Endothelial cell of umbilical vein (primary cell): ENCODE results near the gene TPST1. TPM values are rescaled to one million over a fixed set of nuclear protein-coding genes. Genes with fewer than 3 reads are reported as not detected.

ENCODE experiments used
- BruUV-seq: library from RNA; stranded (reverse); fragments of 400-500 nt; replicated peaks from 2 replicates; lab custom pipeline; 2021; lab: Mats Ljungman, UMichigan
- CTCF ChIA-PET: fragments of 300-600, 350-600 bp; sonication (Branson Sonifier 250); formaldehyde crosslinking; loops from one replicate; lab custom pipeline; 2021; ENCODE audit warnings: antibody characterized with exemption, inconsistent platforms; lab: Charles Lee
- POLR2A ChIA-PET: fragments of 300-600, 350-600 bp; sonication (Branson Sonifier 250); formaldehyde crosslinking; loops from one replicate; lab custom pipeline; 2021; ENCODE audit warnings: antibody characterized with exemption, inconsistent platforms; lab: Charles Lee
- DNase-seq: peaks from one replicate; pipeline ENCODE4 v3.0.0-alpha.2; 2011; ENCODE audit warnings: low read depth, low spot score
- FAIRE-seq: peaks from 2 replicates; lab custom pipeline; 2011; peaks lifted over from hg19 to GRCh38; lab: Jason Lieb, UNC
- H2AFZ ChIP-seq: 2 replicates; pipeline ENCODE4 v1.6.0; 2012; ENCODE audit warnings: low read depth, low read length, control low read depth, inconsistent platforms
- H3K27ac ChIP-seq: 2 replicates; pipeline ENCODE4 v1.5.1; 2011; ENCODE audit warnings: low read depth, mild to moderate bottlenecking, control low read depth, low read length, moderate library complexity; ENCODE audit not compliant: insufficient read depth
- H3K27me3 ChIP-seq, 2 experiments: 2 replicates each; pipeline versions ENCODE4 v1.6.0 to v1.6.1; 2011; ENCODE audit warnings: low read length in 2 of 2, mixed read lengths in 1 of 2; ENCODE audit not compliant: control insufficient read depth in 2 of 2, insufficient read depth in 2 of 2
- H3K36me3 ChIP-seq, 2 experiments: 2 replicates in 1 of 2; 3 replicates in 1 of 2; pipeline ENCODE4 v1.5.1; 2011; ENCODE audit warnings: low read length in 2 of 2, mild to moderate bottlenecking in 1 of 2, moderate library complexity in 1 of 2; ENCODE audit not compliant: control insufficient read depth in 2 of 2, insufficient read depth in 2 of 2; ENCODE audit errors: extremely low read depth in 1 of 2
- H3K4me1 ChIP-seq: 3 replicates; pipeline ENCODE4 v1.5.1; 2011; ENCODE audit warnings: mild to moderate bottlenecking, low read length; ENCODE audit not compliant: control insufficient read depth, insufficient read depth; ENCODE audit errors: extremely low read depth
- H3K4me2 ChIP-seq: 2 replicates; pipeline ENCODE4 v1.6.1; 2011; ENCODE audit warnings: low read length, control low read depth, mixed read lengths; ENCODE audit not compliant: insufficient read depth
- H3K4me3 ChIP-seq, 3 experiments: fragments of 200-600 bp in 1 of 3; sonication (generic), shearing (Covaris generic) in 1 of 3; replicated peaks in 1 of 3; 2 replicates each; pipeline ENCODE4 v1.5.1; 2011 to 2016; ENCODE audit warnings: control low read depth in 3 of 3, low read length in 3 of 3, mild to moderate bottlenecking in 2 of 3, inconsistent platforms in 1 of 3, low read depth in 1 of 3, moderate library complexity in 1 of 3; ENCODE audit not compliant: insufficient read depth in 1 of 3
- H3K79me2 ChIP-seq: 2 replicates; pipeline ENCODE4 v1.6.0; 2012; ENCODE audit warnings: low read length, inconsistent platforms; ENCODE audit not compliant: control insufficient read depth, insufficient read depth
- H3K9ac ChIP-seq: replicated peaks from 2 replicates; pipeline ENCODE3; 2011; ENCODE audit warnings: low read length, control low read depth; ENCODE audit not compliant: insufficient read depth; ENCODE audit errors: extremely low read depth
- H3K9me1 ChIP-seq: replicated peaks from 3 replicates; pipeline ENCODE4 v1.6.0; 2011; ENCODE audit warnings: mild to moderate bottlenecking, low read length; ENCODE audit not compliant: control insufficient read depth, insufficient read depth; ENCODE audit errors: extremely low read depth
- H3K9me3 ChIP-seq: replicated peaks from 2 replicates; pipeline ENCODE4 v1.5.1; 2012; ENCODE audit warnings: low read length, inconsistent platforms; ENCODE audit not compliant: control insufficient read depth, insufficient read depth
- H4K20me1 ChIP-seq: replicated peaks from 2 replicates; pipeline ENCODE3; 2011; ENCODE audit warnings: mild to moderate bottlenecking, low read length; ENCODE audit not compliant: control insufficient read depth, insufficient read depth; ENCODE audit errors: extremely low read depth
- CTCF ChIP-seq, 2 donors: IDR thresholded peaks; 1 replicate in 1 of 2; 2 replicates in 1 of 2; pipeline ENCODE4 v1.5.1; 2011; ENCODE audit warnings: low read length in 2 of 2, mild to moderate bottlenecking in 2 of 2, moderate library complexity in 2 of 2, control low read depth in 1 of 2, inconsistent platforms in 1 of 2, low read depth in 1 of 2; ENCODE audit not compliant: insufficient read depth in 1 of 2; ENCODE audit errors: extremely low read depth in 1 of 2
- EZH2 ChIP-seq: IDR thresholded peaks from 2 replicates; pipeline ENCODE4 v1.6.1; 2012; ENCODE audit warnings: borderline replicate concordance, low read depth, mild to moderate bottlenecking, moderate library complexity, low read length, inconsistent platforms; ENCODE audit not compliant: severe bottlenecking
- FOS ChIP-seq: IDR thresholded peaks from 2 replicates; pipeline ENCODE4 v1.6.1; 2011; ENCODE audit warnings: mild to moderate bottlenecking, low read length, moderate library complexity, borderline replicate concordance; ENCODE audit not compliant: insufficient read depth
- GATA2 ChIP-seq: IDR thresholded peaks from 2 replicates; pipeline ENCODE4 v1.7.0; 2011; ENCODE audit warnings: low read depth, mild to moderate bottlenecking, moderate library complexity, mixed read lengths, low read length; ENCODE audit not compliant: insufficient read length, insufficient read depth
- JUN ChIP-seq: IDR thresholded peaks from 2 replicates; pipeline ENCODE4 v1.6.1; 2011; ENCODE audit warnings: borderline replicate concordance, low read depth; ENCODE audit not compliant: insufficient read length, insufficient read depth
- MAX ChIP-seq: IDR thresholded peaks from 2 replicates; pipeline ENCODE4 v1.6.1; 2011; ENCODE audit not compliant: insufficient read depth, insufficient read length
- MYC ChIP-seq: IDR thresholded peaks from one replicate; pipeline ENCODE4 v1.6.1; 2011; ENCODE audit warnings: mild to moderate bottlenecking, low read depth, low read length
- POLR2A ChIP-seq: IDR thresholded peaks from 2 replicates; pipeline ENCODE4 v1.6.1; 2012; ENCODE audit warnings: low read depth, mild to moderate bottlenecking, control low read depth, low read length
- POLR2AphosphoS5 ChIP-seq: IDR thresholded peaks from 2 replicates; pipeline ENCODE4 v1.6.1; 2012; ENCODE audit warnings: low read depth, mild to moderate bottlenecking, control low read depth, low read length, moderate library complexity; ENCODE audit not compliant: insufficient read depth
- dilution Hi-C: fragments of 300-500 bp; cut with MboI; formaldehyde crosslinking; loops from one replicate; pipeline ENCODE4 v1.15.0; 2019; ENCODE audit warnings: low sequenced_read_pairs; ENCODE audit not compliant: extremely low pct_ligation_motif_present
- intact Hi-C: fragments of 100-400 bp; cut with micrococcal nuclease; formaldehyde crosslinking; loops from one replicate; pipeline ENCODE4 v1.10.0; 2022
- polyA plus RNA-seq, 4 experiments: library from polyadenylated mRNA; depleted of rRNA in 3 of 4; stranded (reverse) in 3 of 4; unstranded in 1 of 4; fragments of >200 nt; gene quantifications; 2 replicates each; pipeline versions ENCODE4 v1.2.1 to v1.2.3, GENCODE V29; 2011 to 2012; ENCODE audit warnings: missing spikeins in 1 of 4
- total RNA-seq: library from RNA; stranded (reverse); gene quantifications from 2 replicates; pipeline ENCODE4 v1.2.3, GENCODE V29; 2021

Gene TPST1
- total and polyA plus RNA-seq, 2 donors (not counting 3 experiments of a cell fraction or from before 2014, with no cell fraction given), result 18.7 to 21.0 TPM

GRCh38 chr7:66331883-66332282, 126.7 kb downstream of the TPST1 start:
- Histone ChIP-seq H4K20me1 (no peaks in the 10 kb centered on the region), H3K36me3 (no peaks in the 10 kb centered on the region), H3K27me3 (no peaks in the 10 kb centered on the region), H3K9me3 (no peaks in the 10 kb centered on the region), H3K4me3 (no peak overlapping the region), H3K9ac (no peak overlapping the region), H3K4me1 (peaks cover 5% of the 10 kb centered on the region), H2AFZ (no peak overlapping the region), H3K4me2 (no peak overlapping the region), H3K79me2 (no peaks in the 10 kb centered on the region), H3K27ac (no peak overlapping the region), H3K9me1 (no peaks in the 10 kb centered on the region)
- dilution Hi-C loops (no loop called here), intact Hi-C loops (no loop called here)
- DNase-seq, result no peak
- FAIRE-seq, result no peak
- BruUV-seq, result no TSS peak
- CTCF ChIA-PET, result no interaction called here
- no peak for TF ChIP-seq GATA2
- no peak for TF ChIP-seq JUN
- no peak for TF ChIP-seq POLR2A
- TF ChIP-seq MYC, result no peak
- no peak for TF ChIP-seq MAX
- no peak for TF ChIP-seq FOS
- no peak for TF ChIP-seq POLR2AphosphoS5
- no peak for TF ChIP-seq EZH2
- TF ChIP-seq CTCF (IDR thresholded peaks at IDR 0.05; ENCODE audit: extremely low read depth in 1 of 2, insufficient read depth in 1 of 2, low read depth in 1 of 2, low read length in 2 of 2), result no peak
- POLR2A ChIA-PET, result no interaction called here
